Hematopoietic multipotent progenitor cell treated with erythropoietin and hydrocortisone succinate and interleukin-3 and kit ligand, for 4 days (in vitro differentiated cells): ENCODE results near the gene INSM2.

Experiments used
- DNase-seq: peaks from one replicate; pipeline ENCODE4 v3.0.0-alpha.2; 2015

Gene INSM2

GRCh38 chr14:35533357-35534207, at the start of gene INSM2:
INSM2 (plus strand) TSS chr14:35534164; CDS start chr14:35534253, 89 bp downstream.
- DNase-seq, result peak; percentile 75

- no peak for DNase-seq
These were observed 41.4 kb upstream of the INSM2 start for GRCh38 chr14:35492569-35493014.

GRCh38 chr14:35495278-35495677, 38.7 kb upstream of the INSM2 start:
- DNase-seq, result no peak

GRCh38 chr14:35499180-35499579, 34.8 kb upstream of the INSM2 start:
- DNase-seq, result no peak

GRCh38 chr14:35503646-35504045, 30.3 kb upstream of the INSM2 start:
- DNase-seq, result no peak

- DNase-seq, result no peak
These were observed 29.7 kb upstream of the INSM2 start for GRCh38 chr14:35504260-35504659.

GRCh38 chr14:35506461-35506860, 27.5 kb upstream of the INSM2 start:
- no peak for DNase-seq

GRCh38 chr14:35506927-35507326, 27.0 kb upstream of the INSM2 start:
- DNase-seq, result no peak

- no peak for DNase-seq
These were observed 24.1 kb upstream of the INSM2 start for GRCh38 chr14:35509846-35510245.

GRCh38 chr14:35512765-35513164, 21.2 kb upstream of the INSM2 start:
- no peak for DNase-seq

GRCh38 chr14:35515916-35516315, 18.0 kb upstream of the INSM2 start:
- no peak for DNase-seq

- DNase-seq, result no peak
These were observed 14.0 kb upstream of the INSM2 start for GRCh38 chr14:35519986-35520385.

GRCh38 chr14:35525695-35526094, 8.3 kb upstream of the INSM2 start:
- DNase-seq, result no peak

- no peak for DNase-seq
These were observed 7.0 kb upstream of the INSM2 start for GRCh38 chr14:35526962-35527361.

- no peak for DNase-seq
These were observed 1.8 kb upstream of the INSM2 start for GRCh38 chr14:35531960-35532747.

GRCh38 chr14:35532783-35533356, 1.1 kb upstream of the INSM2 start:
- DNase-seq, result no peak

GRCh38 chr14:35534208-35534872, 376 bp downstream of the INSM2 start:
- peak; percentile 56 for DNase-seq

- peak; percentile 88 for DNase-seq
These were observed 1.0 kb downstream of the INSM2 start for GRCh38 chr14:35534873-35535482.

- no peak for DNase-seq
These were observed 1.6 kb downstream of the INSM2 start for GRCh38 chr14:35535483-35536112.

GRCh38 chr14:35539969-35540368, 6.0 kb downstream of the INSM2 start:
- DNase-seq, result no peak

GRCh38 chr14:35543006-35543405, 9.0 kb downstream of the INSM2 start:
- no peak for DNase-seq

GRCh38 chr14:35549551-35549950, 15.6 kb downstream of the INSM2 start:
- no peak for DNase-seq
